ENCODE measurements around the gene SLN. TPM values are rescaled to one million over a fixed set of nuclear protein-coding genes. Genes with fewer than 3 reads are reported as not detected.

SLN gene
- total RNA-seq, 1 donor from 2014 or later, result not detected

GRCh38 chr11:107719073-107719472, 7.2 kb upstream of the SLN start:
- no peak for DNase-seq (ENCODE audit: extremely low spot score, unreplicated experiment)
- Mint-ChIP-seq H3K4me1 (ENCODE audit: unreplicated experiment) (no peaks in the 10 kb centered on the region), H3K27me3 (peaks cover 9% of the 10 kb centered on the region), H3K9me3 (no peaks in the 10 kb centered on the region), H3K36me3 (no peaks in the 10 kb centered on the region), H3K27ac (no peak overlapping the region), H3K4me3 (no peak overlapping the region)
- no peak for TF ChIP-seq CTCF (conservative IDR thresholded peaks at IDR 0.05)

- H3K27me3 Mint-ChIP-seq, result peaks cover 7% of the 10 kb centered on the region
- no peak overlapping the region for H3K4me3 Mint-ChIP-seq
- TF ChIP-seq CTCF (conservative IDR thresholded peaks at IDR 0.05), result no peak
- no peak overlapping the region for H3K27ac Mint-ChIP-seq
- H3K4me1 Mint-ChIP-seq (ENCODE audit: unreplicated experiment), result no peaks in the 10 kb centered on the region
- no peaks in the 10 kb centered on the region for H3K36me3 Mint-ChIP-seq
- DNase-seq (ENCODE audit: extremely low spot score, unreplicated experiment), result no peak
- H3K9me3 Mint-ChIP-seq, result no peaks in the 10 kb centered on the region
These were observed 5.2 kb upstream of the SLN start for GRCh38 chr11:107716884-107717532.

GRCh38 chr11:107713009-107713408, 1.2 kb upstream of the SLN start:
- Mint-ChIP-seq H3K4me1 (ENCODE audit: unreplicated experiment) (no peaks in the 10 kb centered on the region), H3K36me3 (no peaks in the 10 kb centered on the region), H3K9me3 (no peaks in the 10 kb centered on the region), H3K27me3 (peaks cover 10% of the 10 kb centered on the region), H3K27ac (no peak overlapping the region), H3K4me3 (no peak overlapping the region)
- no peak for TF ChIP-seq CTCF (conservative IDR thresholded peaks at IDR 0.05)
- DNase-seq (ENCODE audit: extremely low spot score, unreplicated experiment), result no peak

- no peak overlapping the region for H3K27ac Mint-ChIP-seq
- H3K27me3 Mint-ChIP-seq, result peaks cover 10% of the 10 kb centered on the region
- DNase-seq (ENCODE audit: extremely low spot score, unreplicated experiment), result no peak
- no peaks in the 10 kb centered on the region for H3K36me3 Mint-ChIP-seq
- H3K9me3 Mint-ChIP-seq, result no peaks in the 10 kb centered on the region
- no peaks in the 10 kb centered on the region for H3K4me1 Mint-ChIP-seq (ENCODE audit: unreplicated experiment)
- TF ChIP-seq CTCF (conservative IDR thresholded peaks at IDR 0.05), result no peak
- no peak overlapping the region for H3K4me3 Mint-ChIP-seq
These were observed 1.6 kb downstream of the SLN start for GRCh38 chr11:107710301-107710700.

GRCh38 chr11:107708792-107709191, 3.1 kb downstream of the SLN start:
- no peak overlapping the region for H3K4me3 Mint-ChIP-seq
- no peaks in the 10 kb centered on the region for H3K9me3 Mint-ChIP-seq
- H3K27me3 Mint-ChIP-seq, result peaks cover 10% of the 10 kb centered on the region
- H3K4me1 Mint-ChIP-seq (ENCODE audit: unreplicated experiment), result no peaks in the 10 kb centered on the region
- H3K27ac Mint-ChIP-seq, result no peak overlapping the region
- DNase-seq (ENCODE audit: extremely low spot score, unreplicated experiment), result no peak
- TF ChIP-seq CTCF (conservative IDR thresholded peaks at IDR 0.05), result no peak
- H3K36me3 Mint-ChIP-seq, result no peaks in the 10 kb centered on the region

GRCh38 chr11:107707807-107708206, 4.0 kb downstream of the SLN start:
- Mint-ChIP-seq H3K36me3 (no peaks in the 10 kb centered on the region), H3K4me3 (no peak overlapping the region), H3K27me3 (peaks cover 6% of the 10 kb centered on the region), H3K4me1 (ENCODE audit: unreplicated experiment) (no peaks in the 10 kb centered on the region), H3K27ac (no peak overlapping the region), H3K9me3 (no peaks in the 10 kb centered on the region)
- DNase-seq (ENCODE audit: extremely low spot score, unreplicated experiment), result no peak
- TF ChIP-seq CTCF (conservative IDR thresholded peaks at IDR 0.05), result no peak
